CD4-positive, alpha-beta T cell (primary cell): ENCODE data around the gene MSLN. TPM values are rescaled to one million over a fixed set of nuclear protein-coding genes. Genes with fewer than 3 reads are reported as not detected.

Experiments
- ATAC-seq: fragments of 200-7000 bp; cut with Tn5 transposase; one replicate; pipeline ENCODE4 v1.10.0; 2022; ENCODE audit warnings: mild to moderate bottlenecking; ENCODE audit not compliant: poor library complexity
- CTCF ChIA-PET: fragments of 350-600 bp; sonication (Branson Sonifier 250); formaldehyde crosslinking; loops from one replicate; lab custom pipeline; 2021; ENCODE audit warnings: antibody characterized with exemption, inconsistent platforms; lab: Charles Lee
- POLR2A ChIA-PET: fragments of 350-600 bp; sonication (Branson Sonifier 250); formaldehyde crosslinking; loops from one replicate; lab custom pipeline; 2021; ENCODE audit warnings: antibody characterized with exemption, inconsistent platforms; lab: Charles Lee
- DNase-seq, 14 experiments: peaks; one replicate each; pipeline ENCODE4 v3.0.0-alpha.2; 2013 to 2020; ENCODE audit warnings: mixed read lengths in 2 of 14
- H3K27ac ChIP-seq, 2 donors: one replicate each; pipeline versions ENCODE4 v1.5.1 to v1.7.0; 2013; ENCODE audit warnings: low read length in 2 of 2, low read depth in 1 of 2, mild to moderate bottlenecking in 1 of 2
- H3K27me3 ChIP-seq, 2 experiments: 1 replicate in 1 of 2; 2 replicates in 1 of 2; pipeline versions ENCODE4 v1.6.1 to v1.7.0; 2013; ENCODE audit warnings: low read length in 2 of 2, control low read depth in 1 of 2, mild to moderate bottlenecking in 1 of 2, moderate library complexity in 1 of 2; ENCODE audit not compliant: insufficient read depth in 2 of 2, control insufficient read depth in 1 of 2
- H3K36me3 ChIP-seq: one replicate; pipeline ENCODE4 v1.6.1; 2013; ENCODE audit warnings: low read length, control low read depth; ENCODE audit not compliant: insufficient read depth
- H3K4me1 ChIP-seq: one replicate; pipeline ENCODE4 v1.6.1; 2013; ENCODE audit warnings: low read length, control low read depth; ENCODE audit not compliant: insufficient read depth
- H3K4me3 ChIP-seq: one replicate; pipeline ENCODE4 v1.5.1; 2013; ENCODE audit warnings: mild to moderate bottlenecking, low read length, moderate library complexity
- H3K9me3 ChIP-seq, 2 experiments: 1 replicate in 1 of 2; 2 replicates in 1 of 2; pipeline versions ENCODE4 v1.6.1 to v1.7.0; 2013; ENCODE audit warnings: low read length in 2 of 2, mild to moderate bottlenecking in 2 of 2, control low read depth in 1 of 2, moderate library complexity in 1 of 2; ENCODE audit not compliant: control insufficient read depth in 1 of 2, insufficient read depth in 1 of 2
- H3K27ac Mint-ChIP-seq: one replicate; pipeline ENCODE4 v1.8.0; 2020; ENCODE audit warnings: mixed read lengths
- H3K27me3 Mint-ChIP-seq: one replicate; pipeline ENCODE4 v1.8.0; 2021; ENCODE audit warnings: mixed read lengths
- H3K36me3 Mint-ChIP-seq: one replicate; pipeline ENCODE4 v1.8.0; 2021; ENCODE audit warnings: low read depth, mixed read lengths
- H3K4me1 Mint-ChIP-seq: one replicate; pipeline ENCODE4 v1.8.0; 2021; ENCODE audit warnings: low read depth, mixed read lengths
- H3K4me3 Mint-ChIP-seq: one replicate; pipeline ENCODE4 v1.8.0; 2020; ENCODE audit warnings: mild to moderate bottlenecking, mixed read lengths
- H3K9me3 Mint-ChIP-seq: one replicate; pipeline ENCODE4 v1.8.0; 2020; ENCODE audit warnings: mixed read lengths
- CTCF ChIP-seq: fragments of 200-600 bp; IDR thresholded peaks from one replicate; pipeline ENCODE4 v1.8.0; 2022; ENCODE audit warnings: antibody characterized with exemption, mild to moderate bottlenecking
- intact Hi-C, 2 experiments: fragments of 100-400 bp; cut with DNase I in 1 of 2; cut with micrococcal nuclease in 1 of 2; formaldehyde crosslinking; loops; one replicate each; pipeline versions ENCODE4 v1.15.1 to v1.9.0; 2023 to 2025; cut with DNase I, micrococcal nuclease
- total RNA-seq, 174 experiments: library from RNA in 2 of 174; stranded (reverse) in 2 of 174; gene quantifications; one replicate each; pipeline ENCODE4 v1.2.3 and lab custom pipeline; 2021 to 2026

Gene MSLN
- total RNA-seq, 2 experiments from 2014 or later: not detected

- Histone ChIP-seq H3K9me3 (peaks cover 0 to 22% of the 10 kb centered on the region in 2 experiments), H3K27ac (no peak overlapping the region), H3K4me1 (peaks cover 4% of the 10 kb centered on the region), H3K4me3 (no peak overlapping the region), H3K27me3 (peaks cover 19 to 22% of the 10 kb centered on the region in 2 experiments), H3K36me3 (no peaks in the 10 kb centered on the region)
- H3K27ac Mint-ChIP-seq: no peak overlapping the region
- H3K27me3 Mint-ChIP-seq: peaks cover 5% of the 10 kb centered on the region
- no peaks in the 10 kb centered on the region for H3K36me3 Mint-ChIP-seq
- H3K4me3 Mint-ChIP-seq: no peak overlapping the region
- H3K9me3 Mint-ChIP-seq: no peaks in the 10 kb centered on the region
- ChIA-PET POLR2A (no interaction called here), CTCF (no interaction called here)
- TF ChIP-seq CTCF: no peak
- intact Hi-C loops: no loop called here
- ATAC-seq (peak; percentile 37), DNase-seq (no peak)
- no peaks in the 10 kb centered on the region for H3K4me1 Mint-ChIP-seq
Measured at GRCh38 chr16:797120-797420, 36.5 kb downstream of the MSLN start.

- Histone ChIP-seq H3K27ac (no peak overlapping the region), H3K9me3 (peaks cover 0 to 23% of the 10 kb centered on the region in 2 experiments), H3K27me3 (peaks cover 25 to 29% of the 10 kb centered on the region in 2 experiments), H3K4me3 (no peak overlapping the region), H3K4me1 (peaks cover 4% of the 10 kb centered on the region), H3K36me3 (no peaks in the 10 kb centered on the region)
- Mint-ChIP-seq H3K4me1 (no peaks in the 10 kb centered on the region), H3K27ac (no peak overlapping the region), H3K27me3 (peaks cover 10% of the 10 kb centered on the region), H3K9me3 (no peaks in the 10 kb centered on the region), H3K36me3 (no peaks in the 10 kb centered on the region), H3K4me3 (no peak overlapping the region)
- ChIA-PET POLR2A (no interaction called here), CTCF (no interaction called here)
- no peak for TF ChIP-seq CTCF
- intact Hi-C loops: no loop called here
- ATAC-seq (no peak), DNase-seq (no peak)
Measured at GRCh38 chr16:797686-798085, 37.2 kb downstream of the MSLN start.

GRCh38 chr16:798666-799065, 38.1 kb downstream of the MSLN start:
- Histone ChIP-seq H3K9me3 (peaks cover 0 to 23% of the 10 kb centered on the region in 2 experiments), H3K27ac (no peak overlapping the region), H3K36me3 (no peaks in the 10 kb centered on the region), H3K27me3 (peaks cover 25 to 31% of the 10 kb centered on the region in 2 experiments), H3K4me1 (peaks cover 4% of the 10 kb centered on the region), H3K4me3 (no peak overlapping the region)
- Mint-ChIP-seq H3K4me3 (no peak overlapping the region), H3K36me3 (no peaks in the 10 kb centered on the region), H3K27ac (no peak overlapping the region), H3K27me3 (peaks cover 14% of the 10 kb centered on the region), H3K9me3 (no peaks in the 10 kb centered on the region), H3K4me1 (no peaks in the 10 kb centered on the region)
- CTCF ChIA-PET: no interaction called here
- no peak for TF ChIP-seq CTCF
- POLR2A ChIA-PET: no interaction called here
- DNase-seq (no peak), ATAC-seq (no peak)
- intact Hi-C loops: no loop called here
